Mesothelial cell of epicardium (in vitro differentiated cells): ENCODE measurements around the gene DUOX1. TPM values are rescaled to one million over a fixed set of nuclear protein-coding genes. Genes with fewer than 3 reads are reported as not detected.

ENCODE experiments used
- DNase-seq, 2 experiments: peaks; one replicate each; pipeline ENCODE4 v3.0.0; 2021; ENCODE audit warnings: low spot score in 2 of 2; ENCODE audit not compliant: unreplicated experiment in 2 of 2
- H3K27ac Mint-ChIP-seq: 2 replicates; pipeline ENCODE4 v1.8.0; 2021; ENCODE audit warnings: mixed read lengths
- H3K27me3 Mint-ChIP-seq: 2 replicates; pipeline ENCODE4 v1.8.0; 2021; ENCODE audit warnings: low read depth, mixed read lengths
- H3K36me3 Mint-ChIP-seq: 2 replicates; pipeline ENCODE4 v1.8.0; 2021; ENCODE audit warnings: mixed read lengths
- H3K4me1 Mint-ChIP-seq: 2 replicates; pipeline ENCODE4 v1.8.0; 2021; ENCODE audit warnings: mixed read lengths
- H3K4me3 Mint-ChIP-seq: 2 replicates; pipeline ENCODE4 v1.8.0; 2021; ENCODE audit warnings: mild to moderate bottlenecking, moderate library complexity, mixed read lengths
- H3K9me3 Mint-ChIP-seq: 2 replicates; pipeline ENCODE4 v1.8.0; 2021; ENCODE audit warnings: mixed read lengths
- CTCF ChIP-seq: fragments of 200-600 bp; sonication (generic); IDR thresholded peaks from one replicate; pipeline ENCODE4 v1.5.0; 2021; ENCODE audit warnings: antibody characterized with exemption; ENCODE audit not compliant: unreplicated experiment
- total RNA-seq: library from RNA; stranded (reverse); gene quantifications from 3 replicates; pipeline ENCODE4 v1.2.1, GENCODE V29; 2021

DUOX1 gene
- total RNA-seq, 1 donor from 2014 or later, result 7.2 TPM

- no peak for TF ChIP-seq CTCF
- Mint-ChIP-seq H3K27me3 (peaks cover 25% of the 10 kb centered on the region), H3K4me3 (no peak overlapping the region), H3K36me3 (no peaks in the 10 kb centered on the region), H3K4me1 (peaks cover 9% of the 10 kb centered on the region), H3K9me3 (no peaks in the 10 kb centered on the region), H3K27ac (no peak overlapping the region)
- DNase-seq, result no peak
Observed at GRCh38 chr15:45138814-45139765, 9.3 kb downstream of the DUOX1 start.

- H3K36me3 Mint-ChIP-seq, result no peaks in the 10 kb centered on the region
- peaks cover 7% of the 10 kb centered on the region for H3K4me1 Mint-ChIP-seq
- H3K27me3 Mint-ChIP-seq, result peaks cover 18% of the 10 kb centered on the region
- H3K4me3 Mint-ChIP-seq, result no peak overlapping the region
- H3K27ac Mint-ChIP-seq, result no peak overlapping the region
- DNase-seq, result no peak
- no peaks in the 10 kb centered on the region for H3K9me3 Mint-ChIP-seq
- no peak for TF ChIP-seq CTCF
Observed at GRCh38 chr15:45139770-45140169, 10.0 kb downstream of the DUOX1 start.

- H3K9me3 Mint-ChIP-seq, result no peaks in the 10 kb centered on the region
- DNase-seq, result no peak
- H3K4me3 Mint-ChIP-seq, result no peak overlapping the region
- peaks cover 4% of the 10 kb centered on the region for H3K4me1 Mint-ChIP-seq
- H3K36me3 Mint-ChIP-seq, result no peaks in the 10 kb centered on the region
- H3K27ac Mint-ChIP-seq, result no peak overlapping the region
- H3K27me3 Mint-ChIP-seq, result peaks cover 14% of the 10 kb centered on the region
- TF ChIP-seq CTCF, result no peak
Observed at GRCh38 chr15:45140557-45141250, 10.9 kb downstream of the DUOX1 start.

GRCh38 chr15:45141386-45141785 lies 11.6 kb downstream of the DUOX1 start:
- Mint-ChIP-seq H3K27me3 (peaks cover 8% of the 10 kb centered on the region), H3K4me1 (peaks cover 6% of the 10 kb centered on the region), H3K27ac (no peak overlapping the region), H3K36me3 (no peaks in the 10 kb centered on the region), H3K9me3 (no peaks in the 10 kb centered on the region), H3K4me3 (no peak overlapping the region)
- DNase-seq, result no peak
- TF ChIP-seq CTCF, result no peak

GRCh38 chr15:45143056-45143455 lies 13.3 kb downstream of the DUOX1 start:
- Mint-ChIP-seq H3K4me3 (no peak overlapping the region), H3K27ac (no peak overlapping the region), H3K4me1 (peaks cover 6% of the 10 kb centered on the region), H3K27me3 (no peaks in the 10 kb centered on the region), H3K9me3 (no peaks in the 10 kb centered on the region), H3K36me3 (no peaks in the 10 kb centered on the region)
- no peak for DNase-seq
- no peak for TF ChIP-seq CTCF
